Right atrium auricular region (tissue), 2 donors: ENCODE results near the gene SIRPA. TPM values are rescaled to one million over a fixed set of nuclear protein-coding genes. Genes with fewer than 3 reads are reported as not detected.

ENCODE experiments used
- DNase-seq: peaks from one replicate; pipeline ENCODE4 v3.0.0-alpha.2; 2019; ENCODE audit warnings: low spot score
- H3K27ac ChIP-seq, 2 donors: fragments of 200-600 bp; sonication (generic); 1 replicate in 1 of 2; 2 replicates in 1 of 2; pipeline ENCODE4 v1.5.1; 2016 to 2019
- H3K27me3 ChIP-seq, 2 donors: fragments of 200-600 bp; sonication (generic); one replicate each; pipeline versions ENCODE4 v1.5.1 to v1.6.0; 2017 to 2019
- H3K36me3 ChIP-seq: fragments of 200-600 bp; sonication (generic); one replicate; pipeline ENCODE4 v1.5.1; 2016
- H3K4me1 ChIP-seq, 2 donors: fragments of 200-600 bp; sonication (generic); one replicate each; pipeline versions ENCODE4 v1.5.1 to v1.6.0; 2017 to 2019
- H3K4me3 ChIP-seq, 2 donors: fragments of 200-600 bp; sonication (generic); 1 replicate in 1 of 2; 2 replicates in 1 of 2; pipeline ENCODE4 v1.5.1; 2017 to 2019; ENCODE audit warnings: mild to moderate bottlenecking in 1 of 2, moderate library complexity in 1 of 2
- H3K9me3 ChIP-seq, 2 donors: fragments of 200-600 bp; sonication (generic); one replicate each; pipeline ENCODE4 v1.5.1; 2019
- total RNA-seq, 2 donors: library from RNA; depleted of rRNA; stranded (reverse); fragments of >200 nt; gene quantifications; one replicate each; pipeline ENCODE4 v1.1.0, GENCODE V29; 2016
- TF ChIP-seq, protein P1 (sequence below), 2 donors: fragments of 200-600 bp; sonication (generic); IDR thresholded peaks; one replicate each; pipeline ENCODE4 v1.5.1; 2019; ENCODE audit warnings: antibody characterized with exemption in 2 of 2

SIRPA gene
- total RNA-seq, 2 donors from 2014 or later, result 32.4 to 58.5 TPM

DNA sequence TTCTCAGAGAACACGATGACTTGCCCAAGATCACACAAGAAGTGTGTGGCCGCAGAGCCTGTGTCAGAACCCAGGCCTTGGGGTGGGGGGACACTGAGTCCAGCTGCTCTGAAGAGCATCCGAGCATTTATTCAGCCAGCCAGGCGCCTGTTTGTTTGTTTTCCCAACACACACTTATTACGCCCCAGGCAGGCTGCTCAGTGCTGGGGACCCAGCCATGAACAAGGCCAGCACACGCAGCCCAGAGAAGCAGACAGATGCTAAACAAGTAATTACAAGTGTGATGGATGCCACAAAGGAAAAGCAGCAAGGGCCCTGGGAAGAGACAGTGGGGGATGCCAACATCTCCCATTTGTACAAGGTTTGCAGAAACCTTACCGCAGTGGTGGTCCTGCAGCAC is 19.4 kb upstream of the SIRPA start:
- Histone ChIP-seq H3K9me3 (no peaks in the 10 kb centered on the region), H3K4me1 (peaks cover 0 to 12% of the 10 kb centered on the region in 2 donors), H3K36me3 (no peaks in the 10 kb centered on the region), H3K4me3 (no peak overlapping the region), H3K27ac (no peak overlapping the region), H3K27me3 (no peaks in the 10 kb centered on the region)
- TF ChIP-seq, protein P1, sequence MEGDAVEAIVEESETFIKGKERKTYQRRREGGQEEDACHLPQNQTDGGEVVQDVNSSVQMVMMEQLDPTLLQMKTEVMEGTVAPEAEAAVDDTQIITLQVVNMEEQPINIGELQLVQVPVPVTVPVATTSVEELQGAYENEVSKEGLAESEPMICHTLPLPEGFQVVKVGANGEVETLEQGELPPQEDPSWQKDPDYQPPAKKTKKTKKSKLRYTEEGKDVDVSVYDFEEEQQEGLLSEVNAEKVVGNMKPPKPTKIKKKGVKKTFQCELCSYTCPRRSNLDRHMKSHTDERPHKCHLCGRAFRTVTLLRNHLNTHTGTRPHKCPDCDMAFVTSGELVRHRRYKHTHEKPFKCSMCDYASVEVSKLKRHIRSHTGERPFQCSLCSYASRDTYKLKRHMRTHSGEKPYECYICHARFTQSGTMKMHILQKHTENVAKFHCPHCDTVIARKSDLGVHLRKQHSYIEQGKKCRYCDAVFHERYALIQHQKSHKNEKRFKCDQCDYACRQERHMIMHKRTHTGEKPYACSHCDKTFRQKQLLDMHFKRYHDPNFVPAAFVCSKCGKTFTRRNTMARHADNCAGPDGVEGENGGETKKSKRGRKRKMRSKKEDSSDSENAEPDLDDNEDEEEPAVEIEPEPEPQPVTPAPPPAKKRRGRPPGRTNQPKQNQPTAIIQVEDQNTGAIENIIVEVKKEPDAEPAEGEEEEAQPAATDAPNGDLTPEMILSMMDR (IDR thresholded peaks at IDR 0.05), result no peak
- no peak for DNase-seq

DNA sequence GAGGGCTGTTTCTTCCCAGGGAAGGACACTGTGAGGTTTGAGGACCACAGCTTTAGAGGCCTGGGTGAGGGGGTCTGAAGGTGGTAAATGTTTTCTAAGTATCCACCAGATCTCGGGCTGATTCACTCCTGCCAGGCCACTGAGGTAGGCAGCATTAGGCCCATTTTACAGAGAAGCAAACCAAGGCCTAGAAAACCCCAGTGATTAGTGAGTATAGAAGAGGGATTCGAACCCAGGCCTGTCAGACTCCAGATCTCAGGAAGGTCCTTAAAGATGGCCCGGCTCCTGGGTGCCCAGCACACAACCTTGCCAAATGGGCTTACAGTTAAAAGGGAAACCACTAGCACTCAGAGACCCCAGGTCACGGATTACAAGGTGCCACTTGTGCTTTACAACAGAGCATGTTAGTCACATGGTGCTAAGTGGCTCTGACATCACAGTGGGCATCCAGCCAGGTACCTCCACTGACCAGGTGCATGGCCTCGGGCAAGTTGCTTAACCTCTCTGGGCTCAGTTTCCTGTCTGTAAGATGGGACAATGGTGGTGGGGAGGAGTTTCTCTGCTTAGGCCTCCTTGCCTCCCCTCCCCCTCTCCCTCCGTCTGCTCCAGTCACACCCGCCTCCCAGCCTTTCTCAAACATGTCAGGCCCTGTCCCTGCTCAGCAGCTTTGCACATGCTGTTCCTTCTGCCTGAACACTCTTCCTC is 18.8 kb upstream of the SIRPA start:
- Histone ChIP-seq H3K27me3 (no peaks in the 10 kb centered on the region), H3K36me3 (no peaks in the 10 kb centered on the region), H3K4me1 (peaks cover 0 to 18% of the 10 kb centered on the region in 2 donors), H3K9me3 (no peaks in the 10 kb centered on the region), H3K27ac (no peak overlapping the region), H3K4me3 (no peak overlapping the region)
- TF ChIP-seq, protein P1 (IDR thresholded peaks at IDR 0.05), result no peak
- DNase-seq, result no peak

DNA sequence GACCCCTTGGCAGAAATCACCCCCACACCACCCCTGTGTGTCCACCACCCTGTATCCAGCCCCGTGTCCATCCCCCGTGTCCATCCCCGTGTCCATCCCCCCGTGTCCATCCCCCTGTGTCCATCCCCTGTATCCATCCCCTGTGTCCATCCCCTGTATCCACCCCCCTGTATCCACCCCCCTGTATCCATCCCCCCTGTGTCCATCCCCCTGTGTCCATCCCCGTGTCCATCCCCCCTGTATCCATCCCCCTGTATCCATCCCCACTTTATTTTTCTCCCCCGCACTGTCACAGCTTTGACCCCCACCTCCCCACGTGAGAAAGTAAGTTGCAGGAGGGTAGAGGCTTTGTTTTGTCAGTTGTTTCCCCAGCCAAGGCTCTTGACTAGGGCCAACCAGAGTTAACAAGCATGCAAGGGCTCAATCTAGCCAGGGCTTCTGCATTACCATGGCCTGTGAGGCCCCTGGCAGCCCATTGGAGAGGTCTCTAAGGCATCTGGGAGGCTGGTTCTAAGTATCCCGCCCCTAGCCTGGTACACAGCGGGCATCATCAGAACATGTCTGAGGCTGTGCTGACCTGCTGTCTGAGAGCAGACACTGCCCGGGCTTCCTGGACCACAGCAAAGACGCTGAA is 18.1 kb upstream of the SIRPA start:
- TF ChIP-seq, protein P1 (IDR thresholded peaks at IDR 0.05), result no peak
- Histone ChIP-seq H3K4me1 (peaks cover 0 to 25% of the 10 kb centered on the region in 2 donors), H3K4me3 (no peak overlapping the region), H3K27me3 (no peaks in the 10 kb centered on the region), H3K27ac (no peak overlapping the region), H3K36me3 (no peaks in the 10 kb centered on the region), H3K9me3 (no peaks in the 10 kb centered on the region)
- DNase-seq, result no peak

DNA sequence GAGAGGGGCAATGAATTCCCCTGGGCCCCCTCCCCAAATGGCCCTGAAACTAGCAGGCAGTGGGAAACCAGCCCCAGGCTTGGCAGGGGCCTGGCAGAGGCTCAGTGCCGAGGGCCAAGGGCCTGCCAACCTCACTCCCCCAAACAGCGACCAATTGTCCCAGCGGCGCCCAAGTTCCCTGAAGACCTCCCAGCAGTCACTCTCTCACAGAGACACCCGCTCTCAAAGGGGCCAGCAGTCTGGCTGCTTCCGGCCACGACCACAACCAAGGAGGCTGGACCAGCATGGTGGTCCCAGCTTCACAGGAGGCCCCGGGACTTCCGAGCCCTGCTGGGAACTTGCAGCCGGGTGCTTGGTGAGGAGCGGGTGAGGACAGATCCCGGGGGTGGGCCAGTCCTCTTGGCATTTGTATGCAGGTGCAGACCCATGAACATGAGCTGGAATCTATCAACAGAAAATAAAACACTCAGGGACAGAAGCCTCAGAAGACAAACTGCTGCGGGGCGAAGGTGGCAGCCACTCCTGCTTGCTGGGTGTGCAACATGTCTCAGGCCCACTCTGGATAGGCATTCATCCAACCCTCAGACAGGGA is 17.5 kb upstream of the SIRPA start:
- Histone ChIP-seq H3K4me3 (no peak overlapping the region), H3K9me3 (no peaks in the 10 kb centered on the region), H3K27ac (no peak overlapping the region), H3K4me1 (peaks cover 0 to 26% of the 10 kb centered on the region in 2 donors), H3K36me3 (no peaks in the 10 kb centered on the region), H3K27me3 (no peaks in the 10 kb centered on the region)
- TF ChIP-seq, protein P1 (IDR thresholded peaks at IDR 0.05), result no peak
- no peak for DNase-seq

DNA sequence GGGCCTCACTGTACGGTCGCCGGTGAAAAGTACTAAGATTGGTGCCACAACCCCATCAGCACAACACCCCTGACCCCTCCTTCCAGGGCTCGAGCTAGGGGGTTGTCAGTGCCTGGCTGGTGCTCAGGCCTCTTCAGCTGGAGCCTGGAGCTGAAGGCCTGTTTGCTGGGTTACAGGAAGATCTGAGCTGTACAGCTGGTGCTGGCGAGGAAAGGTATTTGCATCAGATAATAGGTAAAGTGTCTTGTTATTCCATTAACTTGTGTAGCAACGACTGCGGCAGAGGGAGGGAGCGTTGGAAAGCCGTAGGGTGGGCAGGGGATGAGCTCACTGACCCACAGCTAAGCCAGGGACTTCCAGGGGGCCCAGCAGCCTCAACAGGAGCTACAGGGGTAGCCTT is 15.8 kb upstream of the SIRPA start:
- no peaks in the 10 kb centered on the region for H3K27me3 ChIP-seq
- no peak for DNase-seq

More for the DNA sequence above, 15.8 kb upstream of the SIRPA start:
- Histone ChIP-seq H3K9me3 (no peaks in the 10 kb centered on the region), H3K27ac (no peak overlapping the region), H3K36me3 (no peaks in the 10 kb centered on the region), H3K4me1 (peaks cover 0 to 36% of the 10 kb centered on the region in 2 donors), H3K4me3 (no peak overlapping the region)
- TF ChIP-seq, protein P1 (IDR thresholded peaks at IDR 0.05), result no peak
